ENCODE measurements around the gene LSM4. TPM values are rescaled to one million over a fixed set of nuclear protein-coding genes. Genes with fewer than 3 reads are reported as not detected.

Gene LSM4
- total and polyA plus RNA-seq, 2 experiments from 2014 or later = 591 to 637 TPM

DNA sequence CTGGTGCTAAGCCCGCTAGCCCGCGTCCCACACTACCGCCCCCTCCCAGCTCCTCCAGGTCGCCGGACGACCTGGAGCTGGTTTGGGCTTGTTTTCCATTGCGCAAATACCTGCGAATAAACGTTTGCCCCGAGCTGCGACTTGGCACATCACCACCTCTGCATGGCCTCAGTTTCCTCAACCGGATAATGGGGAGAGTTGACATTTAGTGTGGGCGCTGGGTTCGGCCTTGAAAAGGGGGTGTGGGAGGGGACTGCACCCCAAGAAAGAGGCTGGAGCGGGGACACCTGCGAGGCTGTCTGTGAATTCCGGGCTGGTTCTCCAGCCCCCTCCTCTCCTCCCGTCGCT is 30.4 kb downstream of the LSM4 start:
- Histone ChIP-seq H3F3A (replicated peaks; ENCODE audit: low read depth) (peaks cover 27% of the 10 kb centered on the region), H3K36me3 (ENCODE audit: insufficient read depth) (no peaks in the 10 kb centered on the region), H2AFZ (no peak overlapping the region), H3K27me3 (ENCODE audit: insufficient read depth) (no peaks in the 10 kb centered on the region; the same call in 1 of the 2 replicates), H3K27ac (ENCODE audit: low read depth) (peak overlapping the region; percentile 98), H3K79me2 (replicated peaks; ENCODE audit: insufficient read depth) (no peaks in the 10 kb centered on the region; the same call in 1 of the 2 replicates), H4K20me1 (replicated peaks; ENCODE audit: insufficient read depth) (no peaks in the 10 kb centered on the region), H3K4me2 (peak overlapping the region; percentile 94), H3K4me3 (peak overlapping the region; percentile 92), H3K4me1 (ENCODE audit: insufficient read depth) (peaks cover 47% of the 10 kb centered on the region), H3K9me2 (ENCODE audit: insufficient read depth) (no peaks in the 10 kb centered on the region)
- Mint-ChIP-seq H3K9me3 (peaks cover 2% of the 10 kb centered on the region; the same call in 1 of the 3 replicates), H3K36me3 (ENCODE audit: low read depth) (no peaks in the 10 kb centered on the region), H3K27ac (peak overlapping the region; percentile 92), H3K4me1 (peaks cover 35% of the 10 kb centered on the region), H3K27me3 (ENCODE audit: insufficient read depth, low read depth, poor library complexity) (peaks cover 25% of the 10 kb centered on the region), H3K4me3 (peak overlapping the region; percentile 86)
- peak; percentile 10 for ATAC-seq
- no peak for TF ChIP-seq STAT1 (IDR thresholded peaks at IDR 0.05; ENCODE audit: unreplicated experiment)
- TF ChIP-seq NANOG (IDR thresholded peaks at IDR 0.05; ENCODE audit: borderline replicate concordance) = no peak
- no peak for TF ChIP-seq EZH2 (IDR thresholded peaks at IDR 0.05; ENCODE audit: low read depth, unreplicated experiment)
- TF ChIP-seq, protein P1, sequence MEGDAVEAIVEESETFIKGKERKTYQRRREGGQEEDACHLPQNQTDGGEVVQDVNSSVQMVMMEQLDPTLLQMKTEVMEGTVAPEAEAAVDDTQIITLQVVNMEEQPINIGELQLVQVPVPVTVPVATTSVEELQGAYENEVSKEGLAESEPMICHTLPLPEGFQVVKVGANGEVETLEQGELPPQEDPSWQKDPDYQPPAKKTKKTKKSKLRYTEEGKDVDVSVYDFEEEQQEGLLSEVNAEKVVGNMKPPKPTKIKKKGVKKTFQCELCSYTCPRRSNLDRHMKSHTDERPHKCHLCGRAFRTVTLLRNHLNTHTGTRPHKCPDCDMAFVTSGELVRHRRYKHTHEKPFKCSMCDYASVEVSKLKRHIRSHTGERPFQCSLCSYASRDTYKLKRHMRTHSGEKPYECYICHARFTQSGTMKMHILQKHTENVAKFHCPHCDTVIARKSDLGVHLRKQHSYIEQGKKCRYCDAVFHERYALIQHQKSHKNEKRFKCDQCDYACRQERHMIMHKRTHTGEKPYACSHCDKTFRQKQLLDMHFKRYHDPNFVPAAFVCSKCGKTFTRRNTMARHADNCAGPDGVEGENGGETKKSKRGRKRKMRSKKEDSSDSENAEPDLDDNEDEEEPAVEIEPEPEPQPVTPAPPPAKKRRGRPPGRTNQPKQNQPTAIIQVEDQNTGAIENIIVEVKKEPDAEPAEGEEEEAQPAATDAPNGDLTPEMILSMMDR (conservative IDR thresholded peaks at IDR 0.05; ENCODE audit: low read depth in 2 of 2) = no peak
- DNase-seq (ENCODE audit: low spot score) = peak; percentile 70

DNA sequence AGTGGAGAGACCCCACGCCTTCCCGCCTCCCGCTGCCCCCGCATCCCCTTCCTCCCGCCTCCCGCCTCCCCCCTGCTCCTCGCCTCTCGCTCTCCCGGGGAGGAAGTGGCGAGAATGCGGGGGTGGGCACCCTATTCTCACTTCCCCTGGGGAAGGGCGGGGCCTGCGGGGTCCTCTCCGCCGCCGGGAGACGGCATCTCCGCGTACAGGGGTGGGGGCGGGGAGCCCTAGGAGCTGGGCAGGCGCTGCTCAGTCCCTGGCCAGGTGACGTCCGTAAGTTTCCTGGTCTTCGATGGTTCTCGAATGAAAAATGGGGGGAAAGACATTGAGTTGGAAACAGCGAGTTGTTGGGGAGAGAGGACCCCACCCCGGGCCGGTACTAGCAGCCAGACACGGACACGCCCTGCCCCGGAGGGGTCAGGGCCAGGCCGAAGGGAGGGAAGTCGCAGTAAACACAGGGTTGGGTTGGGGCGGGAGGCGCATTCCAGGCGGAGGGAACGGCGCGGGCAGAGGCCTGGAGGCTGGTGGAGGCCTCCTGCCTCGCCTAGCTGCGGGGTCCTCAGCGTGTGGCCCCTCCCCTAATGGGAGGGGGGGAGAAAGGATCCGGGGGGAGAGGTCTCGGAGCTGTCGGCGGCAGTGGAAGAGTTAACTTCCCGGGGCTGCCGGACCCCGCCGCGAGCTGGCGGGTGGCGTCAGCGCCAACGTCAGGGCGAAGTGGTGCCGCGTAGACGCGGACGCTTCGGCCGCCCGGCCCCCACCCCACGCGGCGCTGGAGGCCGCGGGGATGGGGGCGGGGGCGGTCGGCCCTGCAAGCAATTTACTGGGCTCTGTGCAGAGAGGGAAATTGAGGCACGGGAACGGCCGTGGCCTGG is 31.1 kb downstream of the LSM4 start:
- H4K20me1 ChIP-seq (replicated peaks; ENCODE audit: insufficient read depth) = no peaks in the 10 kb centered on the region
- peaks cover 45% of the 10 kb centered on the region for H3K4me1 ChIP-seq (ENCODE audit: insufficient read depth)
- no peaks in the 10 kb centered on the region; the same call in 1 of the 2 replicates for H3K79me2 ChIP-seq (replicated peaks; ENCODE audit: insufficient read depth)
- H3F3A ChIP-seq (replicated peaks; ENCODE audit: low read depth) = peaks cover 27% of the 10 kb centered on the region
- peak; percentile 42 for ATAC-seq
- peaks cover 2% of the 10 kb centered on the region; the same call in 1 of the 2 replicates for H3K27me3 ChIP-seq (ENCODE audit: insufficient read depth)
- DNase-seq (ENCODE audit: low spot score) = peak; percentile 86
- H3K27ac ChIP-seq (ENCODE audit: low read depth) = peak overlapping the region; percentile 98
- Mint-ChIP-seq H3K9me3 (peaks cover 2% of the 10 kb centered on the region; the same call in 1 of the 3 replicates), H3K4me3 (peak overlapping the region; percentile 86), H3K36me3 (ENCODE audit: low read depth) (no peaks in the 10 kb centered on the region), H3K4me1 (peaks cover 38% of the 10 kb centered on the region), H3K27ac (peak overlapping the region; percentile 97), H3K27me3 (ENCODE audit: insufficient read depth, low read depth, poor library complexity) (peaks cover 26% of the 10 kb centered on the region)
- TF ChIP-seq ZNF114 (CRISPR knock-in tag; IDR thresholded peaks at IDR 0.05) (no peak), POLR2AphosphoS5 (IDR thresholded peaks at IDR 0.05; ENCODE audit: low read depth) (peak; percentile 52; the same call in 1 of the 2 replicates), EZH2 (IDR thresholded peaks at IDR 0.05; ENCODE audit: low read depth, unreplicated experiment) (peak; percentile 25), STAT1 (IDR thresholded peaks at IDR 0.05; ENCODE audit: unreplicated experiment) (no peak), CREB1 (CRISPR knock-in tag; IDR thresholded peaks at IDR 0.05; ENCODE audit: low read depth) (peak; percentile 84)
- TF ChIP-seq, protein P1 (conservative IDR thresholded peaks at IDR 0.05; ENCODE audit: low read depth in 2 of 2) = no peak
- TF ChIP-seq, protein P2, sequence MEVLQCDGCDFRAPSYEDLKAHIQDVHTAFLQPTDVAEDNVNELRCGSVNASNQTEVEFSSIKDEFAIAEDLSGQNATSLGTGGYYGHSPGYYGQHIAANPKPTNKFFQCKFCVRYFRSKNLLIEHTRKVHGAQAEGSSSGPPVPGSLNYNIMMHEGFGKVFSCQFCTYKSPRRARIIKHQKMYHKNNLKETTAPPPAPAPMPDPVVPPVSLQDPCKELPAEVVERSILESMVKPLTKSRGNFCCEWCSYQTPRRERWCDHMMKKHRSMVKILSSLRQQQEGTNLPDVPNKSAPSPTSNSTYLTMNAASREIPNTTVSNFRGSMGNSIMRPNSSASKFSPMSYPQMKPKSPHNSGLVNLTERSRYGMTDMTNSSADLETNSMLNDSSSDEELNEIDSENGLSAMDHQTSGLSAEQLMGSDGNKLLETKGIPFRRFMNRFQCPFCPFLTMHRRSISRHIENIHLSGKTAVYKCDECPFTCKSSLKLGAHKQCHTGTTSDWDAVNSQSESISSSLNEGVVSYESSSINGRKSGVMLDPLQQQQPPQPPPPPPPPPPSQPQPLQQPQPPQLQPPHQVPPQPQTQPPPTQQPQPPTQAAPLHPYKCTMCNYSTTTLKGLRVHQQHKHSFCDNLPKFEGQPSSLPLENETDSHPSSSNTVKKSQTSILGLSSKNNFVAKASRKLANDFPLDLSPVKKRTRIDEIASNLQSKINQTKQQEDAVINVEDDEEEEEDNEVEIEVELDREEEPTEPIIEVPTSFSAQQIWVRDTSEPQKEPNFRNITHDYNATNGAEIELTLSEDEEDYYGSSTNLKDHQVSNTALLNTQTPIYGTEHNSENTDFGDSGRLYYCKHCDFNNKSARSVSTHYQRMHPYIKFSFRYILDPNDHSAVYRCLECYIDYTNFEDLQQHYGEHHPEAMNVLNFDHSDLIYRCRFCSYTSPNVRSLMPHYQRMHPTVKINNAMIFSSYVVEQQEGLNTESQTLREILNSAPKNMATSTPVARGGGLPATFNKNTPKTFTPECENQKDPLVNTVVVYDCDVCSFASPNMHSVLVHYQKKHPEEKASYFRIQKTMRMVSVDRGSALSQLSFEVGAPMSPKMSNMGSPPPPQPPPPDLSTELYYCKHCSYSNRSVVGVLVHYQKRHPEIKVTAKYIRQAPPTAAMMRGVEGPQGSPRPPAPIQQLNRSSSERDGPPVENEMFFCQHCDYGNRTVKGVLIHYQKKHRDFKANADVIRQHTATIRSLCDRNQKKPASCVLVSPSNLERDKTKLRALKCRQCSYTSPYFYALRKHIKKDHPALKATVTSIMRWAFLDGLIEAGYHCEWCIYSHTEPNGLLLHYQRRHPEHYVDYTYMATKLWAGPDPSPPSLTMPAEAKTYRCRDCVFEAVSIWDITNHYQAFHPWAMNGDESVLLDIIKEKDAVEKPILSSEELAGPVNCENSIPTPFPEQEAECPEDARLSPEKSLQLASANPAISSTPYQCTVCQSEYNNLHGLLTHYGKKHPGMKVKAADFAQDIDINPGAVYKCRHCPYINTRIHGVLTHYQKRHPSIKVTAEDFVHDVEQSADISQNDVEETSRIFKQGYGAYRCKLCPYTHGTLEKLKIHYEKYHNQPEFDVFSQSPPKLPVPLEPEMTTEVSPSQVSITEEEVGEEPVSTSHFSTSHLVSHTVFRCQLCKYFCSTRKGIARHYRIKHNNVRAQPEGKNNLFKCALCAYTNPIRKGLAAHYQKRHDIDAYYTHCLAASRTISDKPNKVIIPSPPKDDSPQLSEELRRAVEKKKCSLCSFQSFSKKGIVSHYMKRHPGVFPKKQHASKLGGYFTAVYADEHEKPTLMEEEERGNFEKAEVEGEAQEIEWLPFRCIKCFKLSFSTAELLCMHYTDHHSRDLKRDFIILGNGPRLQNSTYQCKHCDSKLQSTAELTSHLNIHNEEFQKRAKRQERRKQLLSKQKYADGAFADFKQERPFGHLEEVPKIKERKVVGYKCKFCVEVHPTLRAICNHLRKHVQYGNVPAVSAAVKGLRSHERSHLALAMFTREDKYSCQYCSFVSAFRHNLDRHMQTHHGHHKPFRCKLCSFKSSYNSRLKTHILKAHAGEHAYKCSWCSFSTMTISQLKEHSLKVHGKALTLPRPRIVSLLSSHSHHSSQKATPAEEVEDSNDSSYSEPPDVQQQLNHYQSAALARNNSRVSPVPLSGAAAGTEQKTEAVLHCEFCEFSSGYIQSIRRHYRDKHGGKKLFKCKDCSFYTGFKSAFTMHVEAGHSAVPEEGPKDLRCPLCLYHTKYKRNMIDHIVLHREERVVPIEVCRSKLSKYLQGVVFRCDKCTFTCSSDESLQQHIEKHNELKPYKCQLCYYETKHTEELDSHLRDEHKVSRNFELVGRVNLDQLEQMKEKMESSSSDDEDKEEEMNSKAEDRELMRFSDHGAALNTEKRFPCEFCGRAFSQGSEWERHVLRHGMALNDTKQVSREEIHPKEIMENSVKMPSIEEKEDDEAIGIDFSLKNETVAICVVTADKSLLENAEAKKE (CRISPR knock-in tag; IDR thresholded peaks at IDR 0.05) = no peak
- H2AFZ ChIP-seq = peak overlapping the region; percentile 66
- H3K4me3 ChIP-seq = peak overlapping the region; percentile 92
- H3K36me3 ChIP-seq (ENCODE audit: insufficient read depth) = no peaks in the 10 kb centered on the region
- H3K9me2 ChIP-seq (ENCODE audit: insufficient read depth) = no peaks in the 10 kb centered on the region
- peak overlapping the region; percentile 94 for H3K4me2 ChIP-seq

Data from GM23338 (cell line).